HG03439 (cell line): ENCODE results near the gene QSOX1.

Experiments used
- ATAC-seq: cut with Tn5 transposase; IDR thresholded peaks from one replicate; pipeline ENCODE4 v1.9.1; 2021; ENCODE audit warnings: mild to moderate bottlenecking, moderate library complexity; ENCODE audit not compliant: unreplicated experiment

The QSOX1 gene

DNA sequence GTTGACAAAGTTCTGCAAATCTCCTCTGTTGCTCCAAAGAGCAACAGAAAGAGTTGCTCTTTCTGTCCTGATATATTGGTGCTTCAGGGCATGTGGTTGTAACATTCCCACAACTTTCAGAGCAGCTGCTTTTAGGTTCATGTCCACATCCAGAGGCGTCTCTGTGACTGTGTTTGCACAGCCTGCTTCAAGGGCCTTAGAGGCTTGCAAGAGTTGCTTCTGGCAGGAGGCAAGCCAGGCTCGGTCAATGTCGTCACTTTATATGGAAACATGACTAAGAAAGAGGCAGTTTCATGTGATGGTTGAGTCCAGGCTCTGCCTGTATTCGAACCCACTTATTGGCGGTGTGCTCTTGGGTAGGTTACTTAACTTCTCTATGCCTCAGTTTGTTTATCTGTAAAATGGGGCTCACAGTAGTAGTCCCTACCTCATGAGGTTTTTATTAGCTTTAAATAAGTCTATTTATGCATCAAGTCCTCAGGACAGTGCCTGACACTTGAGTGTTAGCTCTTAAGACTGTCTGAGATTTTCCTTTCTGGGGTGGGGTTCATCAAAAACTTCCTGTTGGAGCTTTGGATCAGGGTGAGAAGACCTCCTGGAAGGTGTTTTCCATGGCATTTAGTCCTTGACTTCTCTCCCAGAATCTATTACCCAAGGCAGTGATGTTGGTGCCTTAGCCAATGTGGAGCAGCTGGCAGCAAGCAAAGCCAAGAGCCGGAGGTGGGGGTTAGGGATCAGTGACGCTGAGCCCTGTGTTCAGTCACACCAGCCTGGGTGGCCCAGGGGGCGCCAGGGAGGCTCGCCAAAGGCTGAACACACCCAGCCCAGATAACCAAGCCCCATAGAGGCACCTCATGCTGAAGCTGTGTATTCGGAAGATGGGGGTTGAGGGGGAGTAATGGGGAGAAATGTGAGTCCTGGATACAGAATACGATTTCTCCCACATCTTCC is 94.3 kb downstream of the QSOX1 start:
- ATAC-seq, result no peak

DNA sequence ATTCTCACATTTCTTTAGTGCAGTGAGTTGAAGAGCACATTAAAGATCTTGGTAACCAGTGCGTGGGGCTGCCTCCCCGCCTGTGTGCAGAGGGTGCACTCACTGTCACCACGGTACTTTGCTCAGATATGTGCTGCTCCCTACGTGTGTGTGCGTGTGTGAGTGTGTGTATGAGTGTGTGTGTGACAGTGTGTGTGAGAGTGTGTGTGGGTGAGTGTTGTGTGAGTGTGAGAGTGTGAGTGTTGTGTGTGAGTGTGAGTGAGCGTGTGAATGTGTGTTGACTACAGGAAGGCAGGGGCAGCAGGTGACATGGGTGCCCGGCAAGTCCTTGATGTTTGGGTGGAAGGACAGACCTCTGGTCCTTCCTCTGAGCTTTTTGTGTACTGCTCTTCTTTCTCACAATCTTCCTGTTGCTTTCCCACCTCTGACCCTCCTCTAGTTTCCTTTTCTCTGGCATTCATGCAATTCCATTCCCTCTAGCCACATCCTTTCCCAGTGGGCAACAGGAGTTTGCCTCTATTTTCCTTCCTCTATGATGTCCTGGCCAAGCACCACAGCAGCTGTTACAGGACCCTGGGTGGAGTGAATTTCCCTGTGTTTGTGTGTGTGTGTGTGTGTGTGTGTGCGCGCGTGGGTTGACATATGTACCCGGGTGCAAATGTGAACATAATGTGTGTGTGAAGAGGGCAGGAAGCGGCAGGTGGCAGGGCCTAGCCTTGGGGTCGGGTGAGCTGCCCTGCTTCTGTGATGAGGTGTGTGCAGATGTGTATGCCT is 95.2 kb downstream of the QSOX1 start:
- ATAC-seq, result no peak

DNA sequence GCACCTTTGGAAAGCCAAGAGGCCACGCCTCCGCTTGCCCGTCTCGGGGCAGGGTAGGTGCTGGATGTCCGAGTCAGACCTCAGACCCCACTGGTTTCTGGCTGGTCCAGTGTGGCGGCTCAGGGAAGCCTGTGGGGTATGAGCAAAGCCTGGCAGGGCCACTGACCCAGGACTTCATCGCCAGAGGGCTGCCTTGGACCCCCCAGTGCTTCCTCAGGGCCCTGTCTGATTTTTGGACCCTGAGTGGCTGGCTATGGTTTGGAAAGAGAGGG is 95.8 kb downstream of the QSOX1 start:
- ATAC-seq, result no peak

DNA sequence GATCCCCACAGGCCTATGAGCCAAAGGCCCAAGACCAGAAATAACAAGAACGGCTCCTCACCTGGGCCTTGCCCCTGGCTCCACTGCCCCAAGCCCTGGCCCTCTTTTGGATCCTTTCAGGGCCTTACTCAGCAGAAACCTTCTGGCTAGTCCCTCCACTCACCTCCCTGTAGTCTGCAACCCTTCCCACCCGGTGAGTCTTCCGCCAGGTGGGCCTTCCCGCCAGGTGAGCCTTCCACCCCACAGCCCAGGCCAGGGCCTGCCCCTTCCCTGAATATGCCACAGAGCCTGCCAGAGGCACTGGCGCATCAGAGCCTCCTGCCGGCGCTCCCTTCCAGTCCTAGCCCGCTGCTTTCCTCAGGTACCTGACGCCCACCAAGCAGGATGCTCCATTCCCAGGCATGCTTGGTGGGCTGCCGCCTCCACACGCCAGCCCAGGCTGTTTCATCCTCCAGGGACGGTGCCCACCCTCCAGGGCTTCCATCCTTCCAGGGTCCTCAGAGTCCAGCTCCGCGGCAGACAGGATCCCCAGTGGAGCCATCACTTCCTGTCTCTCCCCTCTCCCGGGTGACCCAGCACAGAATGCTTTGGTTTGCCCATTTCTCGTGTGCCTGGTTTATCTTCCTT is 96.3 kb downstream of the QSOX1 start:
- no peak for ATAC-seq

DNA sequence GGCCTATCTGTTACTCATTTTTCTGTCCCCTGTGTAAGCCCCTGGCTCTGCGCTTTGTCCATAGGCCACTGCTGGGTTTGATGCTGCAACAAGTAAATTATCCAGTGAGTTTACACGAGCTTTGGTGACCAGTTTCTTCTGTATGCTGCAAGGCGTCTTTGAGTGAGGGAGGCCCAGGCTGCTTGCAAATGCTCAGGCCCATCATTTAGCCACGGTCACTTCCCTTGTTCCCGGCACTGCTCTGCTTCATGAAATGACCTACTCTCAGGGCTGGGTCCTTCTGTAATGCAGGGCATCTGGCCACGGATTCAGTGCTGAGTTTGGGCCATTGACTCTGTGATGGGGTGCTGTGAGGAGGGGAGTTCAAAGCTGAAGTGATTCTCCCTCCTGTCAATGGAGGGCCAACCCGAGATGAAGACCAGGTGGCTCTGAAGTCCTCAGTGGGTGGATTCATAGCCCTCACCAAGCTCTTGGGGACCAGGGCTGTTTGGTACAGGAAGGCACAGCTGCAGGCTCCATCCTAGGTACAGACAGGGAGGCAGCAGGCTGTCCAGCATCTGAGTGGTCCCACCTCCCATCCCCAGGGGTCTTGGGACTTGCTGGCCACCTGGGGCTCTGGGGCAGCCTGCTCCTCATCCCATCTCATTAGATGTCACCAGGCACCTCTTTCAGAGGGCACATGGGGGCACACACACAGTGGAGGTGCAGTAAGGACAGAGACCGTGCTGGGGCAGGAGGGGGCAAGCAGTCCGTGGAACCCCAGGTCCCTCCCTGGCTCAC is 97.0 kb downstream of the QSOX1 start:
- no peak for ATAC-seq

DNA sequence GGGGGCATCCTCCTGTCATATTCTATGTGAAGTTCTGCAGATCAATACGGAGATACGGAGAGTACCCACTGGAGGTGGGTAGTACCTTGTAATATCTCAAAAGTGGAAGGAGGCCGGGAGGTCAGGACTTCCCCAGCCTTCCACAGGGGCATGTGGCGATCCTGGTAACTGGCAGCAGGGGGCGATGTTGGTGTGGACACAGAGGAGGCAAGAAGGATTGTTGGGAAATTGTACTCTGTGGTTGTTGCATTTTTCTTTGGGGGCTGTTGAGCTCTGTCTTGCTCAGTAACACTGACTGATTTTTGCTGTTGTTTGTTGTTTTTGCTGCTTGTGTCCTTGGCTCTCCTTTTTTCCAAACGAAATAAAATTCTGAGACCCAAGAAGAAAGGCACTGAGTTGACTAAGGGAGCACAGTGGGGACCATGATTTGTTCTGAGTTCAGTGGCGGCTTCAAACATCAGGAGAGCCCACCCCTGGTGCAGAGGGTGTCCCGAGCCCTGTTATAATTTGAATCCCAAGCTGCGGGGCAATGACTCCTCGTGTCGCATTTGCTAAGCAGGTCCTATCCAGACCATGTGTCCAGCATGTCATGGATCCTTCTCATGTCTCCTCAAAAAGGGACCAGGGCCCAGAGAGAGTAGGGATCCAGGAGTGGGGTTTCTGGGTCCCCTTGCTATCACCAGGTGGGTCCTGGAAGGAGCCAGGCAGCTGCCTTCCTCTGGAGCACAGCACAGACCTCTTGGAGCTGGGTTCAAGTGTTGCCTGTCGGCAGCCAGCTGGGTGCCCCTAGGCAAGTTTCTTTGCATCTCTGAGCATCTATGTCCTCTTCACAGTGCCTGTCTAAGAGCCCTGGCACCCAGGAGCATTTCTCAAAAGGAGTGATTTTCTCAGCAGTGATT is 98.2 kb downstream of the QSOX1 start:
- ATAC-seq, result peak; percentile 68
